ENCODE measurements around the gene USP38.

The USP38 gene, protein sequence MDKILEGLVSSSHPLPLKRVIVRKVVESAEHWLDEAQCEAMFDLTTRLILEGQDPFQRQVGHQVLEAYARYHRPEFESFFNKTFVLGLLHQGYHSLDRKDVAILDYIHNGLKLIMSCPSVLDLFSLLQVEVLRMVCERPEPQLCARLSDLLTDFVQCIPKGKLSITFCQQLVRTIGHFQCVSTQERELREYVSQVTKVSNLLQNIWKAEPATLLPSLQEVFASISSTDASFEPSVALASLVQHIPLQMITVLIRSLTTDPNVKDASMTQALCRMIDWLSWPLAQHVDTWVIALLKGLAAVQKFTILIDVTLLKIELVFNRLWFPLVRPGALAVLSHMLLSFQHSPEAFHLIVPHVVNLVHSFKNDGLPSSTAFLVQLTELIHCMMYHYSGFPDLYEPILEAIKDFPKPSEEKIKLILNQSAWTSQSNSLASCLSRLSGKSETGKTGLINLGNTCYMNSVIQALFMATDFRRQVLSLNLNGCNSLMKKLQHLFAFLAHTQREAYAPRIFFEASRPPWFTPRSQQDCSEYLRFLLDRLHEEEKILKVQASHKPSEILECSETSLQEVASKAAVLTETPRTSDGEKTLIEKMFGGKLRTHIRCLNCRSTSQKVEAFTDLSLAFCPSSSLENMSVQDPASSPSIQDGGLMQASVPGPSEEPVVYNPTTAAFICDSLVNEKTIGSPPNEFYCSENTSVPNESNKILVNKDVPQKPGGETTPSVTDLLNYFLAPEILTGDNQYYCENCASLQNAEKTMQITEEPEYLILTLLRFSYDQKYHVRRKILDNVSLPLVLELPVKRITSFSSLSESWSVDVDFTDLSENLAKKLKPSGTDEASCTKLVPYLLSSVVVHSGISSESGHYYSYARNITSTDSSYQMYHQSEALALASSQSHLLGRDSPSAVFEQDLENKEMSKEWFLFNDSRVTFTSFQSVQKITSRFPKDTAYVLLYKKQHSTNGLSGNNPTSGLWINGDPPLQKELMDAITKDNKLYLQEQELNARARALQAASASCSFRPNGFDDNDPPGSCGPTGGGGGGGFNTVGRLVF

DNA sequence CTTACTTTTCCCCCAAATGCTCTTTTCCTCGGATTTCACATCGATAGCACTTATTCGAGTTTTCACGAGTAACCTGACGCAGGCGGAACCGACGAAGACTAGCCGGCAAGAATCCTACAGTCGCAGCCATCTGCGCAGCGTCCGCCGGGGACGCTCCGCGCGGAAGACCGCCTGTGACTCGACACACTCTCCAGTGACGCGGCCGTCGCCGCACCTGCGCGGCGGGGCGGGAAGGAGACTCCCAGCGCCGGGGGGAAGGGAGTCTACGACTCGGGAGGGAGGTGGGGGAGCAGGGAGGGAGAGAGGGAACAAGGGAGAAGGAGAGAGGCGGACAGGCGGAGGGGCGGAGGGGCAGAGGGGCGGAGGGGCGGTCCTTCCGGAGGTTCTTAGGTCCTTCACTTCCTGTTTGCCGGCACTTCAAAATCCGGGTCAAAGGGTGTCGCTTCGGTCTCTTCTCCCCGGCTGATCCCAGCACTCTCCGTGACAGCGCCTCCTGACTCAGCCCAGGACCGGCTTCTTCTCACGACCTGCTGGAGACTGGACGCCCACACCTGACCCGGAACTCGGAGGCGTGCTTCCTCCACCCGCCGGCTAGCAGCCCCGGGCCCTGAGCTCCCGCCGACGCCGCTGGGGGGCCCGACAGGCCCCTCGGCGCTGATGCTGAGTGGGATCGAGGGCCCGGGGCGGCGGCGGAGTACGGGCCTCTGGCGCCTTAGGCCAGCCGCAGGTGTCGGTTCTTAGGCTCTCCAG lies at the start of gene USP38:
USP38 (plus strand) TSS at position 415 of the 750 bp plus-strand sequence. CDS start 534 bp downstream, outside the sequence.
- TF ChIP-seq EZH2 (IDR thresholded peaks at IDR 0.05; ENCODE audit: borderline replicate concordance, low read depth, low read length, severe bottlenecking) (no peak), CTCF (IDR thresholded peaks at IDR 0.05; ENCODE audit: borderline replicate concordance, extremely low read depth, low read length, poor library complexity, severe bottlenecking) (peak; percentile 15)
- peak within 1 kb of the TSS; percentile 95 for H3K27ac ChIP-seq (ENCODE audit: low read length)

DNA sequence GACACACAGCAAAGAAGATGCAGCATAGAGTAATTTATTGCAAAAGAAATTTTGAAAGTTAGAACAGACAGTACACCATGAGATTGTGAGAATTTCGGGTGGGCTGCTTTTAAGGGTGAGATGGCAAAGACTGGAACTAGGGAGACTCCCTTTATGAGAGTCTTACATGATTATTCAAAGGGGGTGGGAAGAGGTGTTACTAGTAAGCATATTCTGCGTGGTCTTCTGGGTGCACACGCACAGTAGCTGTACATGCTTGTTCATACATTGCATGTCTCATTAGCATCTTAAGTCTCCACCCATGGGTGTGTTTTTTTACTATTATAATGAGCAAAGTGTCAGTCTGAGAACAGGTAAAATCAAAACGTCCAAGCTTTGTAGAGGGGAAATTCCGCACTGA lies 49.4 kb upstream of the USP38 start:
- Histone ChIP-seq H3K9me3 (ENCODE audit: insufficient read depth, low read length, severe bottlenecking) (no peaks in the 10 kb centered on the region), H3K36me3 (ENCODE audit: insufficient read depth, low read length) (no peaks in the 10 kb centered on the region), H4K20me1 (ENCODE audit: insufficient read depth, low read length) (no peaks in the 10 kb centered on the region), H3K4me2 (ENCODE audit: insufficient read depth, low read length) (no peak overlapping the region), H3K4me1 (ENCODE audit: insufficient read depth, low read length) (no peaks in the 10 kb centered on the region), H2AFZ (ENCODE audit: low read depth, low read length) (no peak overlapping the region), H3K27me3 (ENCODE audit: insufficient read depth, low read length, poor library complexity) (peaks cover 6% of the 10 kb centered on the region), H3K79me2 (ENCODE audit: insufficient read depth, low read length) (no peaks in the 10 kb centered on the region), H3K27ac (ENCODE audit: low read length) (no peak overlapping the region), H3K4me3 (ENCODE audit: low read depth in 1 of 2, low read length in 2 of 2) (no peak overlapping the region), H3K9ac (ENCODE audit: low read depth, low read length) (no peak overlapping the region)
- TF ChIP-seq EZH2 (IDR thresholded peaks at IDR 0.05; ENCODE audit: borderline replicate concordance, low read depth, low read length, severe bottlenecking) = no peak
- TF ChIP-seq CTCF (IDR thresholded peaks at IDR 0.05; ENCODE audit: borderline replicate concordance, extremely low read depth, low read length, poor library complexity, severe bottlenecking) = no peak
- DNase-seq (no peak), ATAC-seq (ENCODE audit: insufficient read depth, low read depth) (no peak)

More for the DNA sequence above, at the start of gene USP38:
- Histone ChIP-seq H3K36me3 (ENCODE audit: insufficient read depth, low read length) (peaks cover 28% of the 10 kb centered on the region), H3K4me3 (ENCODE audit: low read depth in 1 of 2, low read length in 2 of 2) (peak within 1 kb of the TSS; percentile 74 to 96), H3K4me2 (ENCODE audit: insufficient read depth, low read length) (peak within 1 kb of the TSS; percentile 89), H4K20me1 (ENCODE audit: insufficient read depth, low read length) (peaks cover 28% of the 10 kb centered on the region), H3K4me1 (ENCODE audit: insufficient read depth, low read length) (peaks cover 47% of the 10 kb centered on the region), H3K9me3 (ENCODE audit: insufficient read depth, low read length, severe bottlenecking) (no peaks in the 10 kb centered on the region), H3K9ac (ENCODE audit: low read depth, low read length) (peak within 1 kb of the TSS; percentile 82), H3K79me2 (ENCODE audit: insufficient read depth, low read length) (peaks cover 61% of the 10 kb centered on the region), H3K27me3 (ENCODE audit: insufficient read depth, low read length, poor library complexity) (no peaks in the 10 kb centered on the region), H2AFZ (ENCODE audit: low read depth, low read length) (peak within 1 kb of the TSS; percentile 99)
- peak; percentile 83 for ATAC-seq (ENCODE audit: insufficient read depth, low read depth)
- peak; percentile 94 for DNase-seq

DNA sequence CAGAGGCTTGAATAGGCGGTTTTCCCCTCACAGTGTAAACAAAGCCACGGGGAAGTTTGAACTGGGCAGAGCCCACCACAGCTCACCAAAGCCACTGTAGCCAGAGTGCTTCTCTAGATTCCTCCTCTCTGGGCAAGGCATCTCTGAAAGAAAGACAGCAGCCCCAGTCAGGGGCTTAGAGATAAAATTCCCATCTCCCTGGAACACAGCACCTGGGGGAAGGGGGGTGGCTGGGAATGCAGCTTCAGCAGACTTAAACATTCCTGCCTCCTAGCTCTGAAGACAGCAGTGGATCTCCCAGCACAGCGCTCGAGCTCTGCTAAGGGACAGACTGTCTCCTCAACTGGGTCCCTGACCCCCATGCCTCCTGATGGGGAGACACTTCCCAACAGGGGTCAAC lies 44.0 kb upstream of the USP38 start:
- Histone ChIP-seq H3K4me2 (ENCODE audit: insufficient read depth, low read length) (no peak overlapping the region), H3K9ac (ENCODE audit: low read depth, low read length) (no peak overlapping the region), H3K9me3 (ENCODE audit: insufficient read depth, low read length, severe bottlenecking) (no peaks in the 10 kb centered on the region), H2AFZ (ENCODE audit: low read depth, low read length) (no peak overlapping the region), H3K4me3 (ENCODE audit: low read depth in 1 of 2, low read length in 2 of 2) (no peak overlapping the region), H4K20me1 (ENCODE audit: insufficient read depth, low read length) (no peaks in the 10 kb centered on the region), H3K4me1 (ENCODE audit: insufficient read depth, low read length) (no peaks in the 10 kb centered on the region), H3K79me2 (ENCODE audit: insufficient read depth, low read length) (no peaks in the 10 kb centered on the region), H3K27me3 (ENCODE audit: insufficient read depth, low read length, poor library complexity) (peaks cover 6% of the 10 kb centered on the region), H3K36me3 (ENCODE audit: insufficient read depth, low read length) (no peaks in the 10 kb centered on the region), H3K27ac (ENCODE audit: low read length) (no peak overlapping the region)
- DNase-seq = no peak
- ATAC-seq (ENCODE audit: insufficient read depth, low read depth) = no peak
- no peak for TF ChIP-seq EZH2 (IDR thresholded peaks at IDR 0.05; ENCODE audit: borderline replicate concordance, low read depth, low read length, severe bottlenecking)
- no peak for TF ChIP-seq CTCF (IDR thresholded peaks at IDR 0.05; ENCODE audit: borderline replicate concordance, extremely low read depth, low read length, poor library complexity, severe bottlenecking)
